ENCODE results near the gene MGAT4A.

GRCh38 chr2:98691303-98691702, 39.6 kb downstream of the MGAT4A start:
- TF ChIP-seq MAX (IDR thresholded peaks at IDR 0.05), result no peak
- no peak for TF ChIP-seq NFIC (IDR thresholded peaks at IDR 0.05)
- TF ChIP-seq EP300 (IDR thresholded peaks at IDR 0.05; ENCODE audit: borderline replicate concordance), result no peak
- TF ChIP-seq FOXM1 (IDR thresholded peaks at IDR 0.05; ENCODE audit: borderline replicate concordance, low read depth), result no peak
- TF ChIP-seq EGR1 (IDR thresholded peaks at IDR 0.05), result no peak
- TF ChIP-seq TCF12 (IDR thresholded peaks at IDR 0.05; ENCODE audit: low read depth), result no peak
- TF ChIP-seq TAF1 (IDR thresholded peaks at IDR 0.05; ENCODE audit: low read depth), result no peak
